22Rv1 (cell line): ENCODE results near the gene SERPINB6.
"Not testable (repeated sequence)": the region's sequence is repeated elsewhere in the genome, so short reads cannot be mapped to it uniquely, and the experiment has no call there.

ENCODE experiments used
- ZFX ChIP-seq: fragments of 450-650 bp; IDR thresholded peaks from 2 replicates; pipeline ENCODE4 v1.6.1; 2017; ENCODE audit warnings: antibody characterized with exemption, borderline replicate concordance
- TF ChIP-seq, protein P1 (sequence below): fragments of 450-650 bp; IDR thresholded peaks from 2 replicates; pipeline ENCODE4 v1.5.1; 2017; ENCODE audit warnings: mild to moderate bottlenecking

DNA sequence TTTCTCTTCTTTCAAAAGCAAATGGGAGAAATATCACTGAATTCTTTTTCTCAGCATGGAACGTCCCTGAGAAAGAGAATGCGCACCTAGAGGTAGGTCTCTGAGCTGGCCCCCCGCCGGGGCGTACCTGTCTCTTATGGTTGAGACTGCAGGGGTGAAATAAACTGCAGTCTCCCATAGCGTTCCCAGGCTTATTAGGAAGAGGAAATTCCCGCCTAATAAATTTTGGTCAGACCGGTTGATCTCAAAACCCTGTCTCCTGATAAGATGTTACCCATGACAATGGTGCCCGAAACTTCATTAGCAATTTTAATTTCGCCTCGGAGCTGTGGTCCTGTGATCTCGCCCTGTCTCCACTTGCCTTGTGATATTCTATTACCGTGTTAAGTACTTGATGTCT lies 43.4 kb downstream of the SERPINB6 start:
- TF ChIP-seq, protein P1, sequence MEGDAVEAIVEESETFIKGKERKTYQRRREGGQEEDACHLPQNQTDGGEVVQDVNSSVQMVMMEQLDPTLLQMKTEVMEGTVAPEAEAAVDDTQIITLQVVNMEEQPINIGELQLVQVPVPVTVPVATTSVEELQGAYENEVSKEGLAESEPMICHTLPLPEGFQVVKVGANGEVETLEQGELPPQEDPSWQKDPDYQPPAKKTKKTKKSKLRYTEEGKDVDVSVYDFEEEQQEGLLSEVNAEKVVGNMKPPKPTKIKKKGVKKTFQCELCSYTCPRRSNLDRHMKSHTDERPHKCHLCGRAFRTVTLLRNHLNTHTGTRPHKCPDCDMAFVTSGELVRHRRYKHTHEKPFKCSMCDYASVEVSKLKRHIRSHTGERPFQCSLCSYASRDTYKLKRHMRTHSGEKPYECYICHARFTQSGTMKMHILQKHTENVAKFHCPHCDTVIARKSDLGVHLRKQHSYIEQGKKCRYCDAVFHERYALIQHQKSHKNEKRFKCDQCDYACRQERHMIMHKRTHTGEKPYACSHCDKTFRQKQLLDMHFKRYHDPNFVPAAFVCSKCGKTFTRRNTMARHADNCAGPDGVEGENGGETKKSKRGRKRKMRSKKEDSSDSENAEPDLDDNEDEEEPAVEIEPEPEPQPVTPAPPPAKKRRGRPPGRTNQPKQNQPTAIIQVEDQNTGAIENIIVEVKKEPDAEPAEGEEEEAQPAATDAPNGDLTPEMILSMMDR: not testable (repeated sequence)
- not testable (repeated sequence) for TF ChIP-seq ZFX
